ENCODE results near the gene PLEKHG2.

Gene PLEKHG2

DNA sequence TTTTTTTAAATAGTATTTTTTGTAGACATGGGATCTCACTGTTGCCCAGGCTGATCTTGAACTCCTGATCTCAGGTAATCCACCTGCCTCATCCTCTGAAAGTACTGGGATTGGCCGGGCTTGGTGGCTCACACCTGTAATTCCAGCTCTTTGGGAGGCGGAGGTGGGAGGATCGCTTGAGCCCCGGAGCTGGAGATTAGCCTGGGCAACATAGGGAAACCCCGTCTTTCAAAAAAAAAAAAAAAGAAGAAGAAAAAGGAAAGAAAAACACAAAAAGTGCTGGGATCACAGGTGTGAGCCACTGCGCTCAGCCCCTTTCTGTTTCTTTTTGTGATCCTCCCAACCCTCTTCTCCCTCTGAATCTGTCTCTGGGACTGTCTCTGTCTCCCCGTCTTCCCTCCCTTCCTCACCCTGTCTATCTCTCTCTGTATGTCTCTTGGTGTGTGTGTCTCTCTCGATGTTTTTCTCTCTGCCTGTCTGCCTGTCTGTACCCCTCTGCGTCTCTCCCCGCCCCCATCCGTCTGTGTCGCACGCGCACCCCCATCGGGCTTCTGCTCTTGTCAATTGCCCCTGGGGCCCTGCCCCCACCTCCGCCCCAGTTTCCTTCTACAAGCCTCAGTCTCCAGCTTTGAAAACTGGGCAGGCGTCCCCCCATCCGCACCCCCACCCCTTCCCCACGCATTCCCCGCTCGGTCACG lies 6.4 kb upstream of the PLEKHG2 start:
- TF ChIP-seq ZFX (IDR thresholded peaks at IDR 0.05) = no peak
- TF ChIP-seq, protein P1, sequence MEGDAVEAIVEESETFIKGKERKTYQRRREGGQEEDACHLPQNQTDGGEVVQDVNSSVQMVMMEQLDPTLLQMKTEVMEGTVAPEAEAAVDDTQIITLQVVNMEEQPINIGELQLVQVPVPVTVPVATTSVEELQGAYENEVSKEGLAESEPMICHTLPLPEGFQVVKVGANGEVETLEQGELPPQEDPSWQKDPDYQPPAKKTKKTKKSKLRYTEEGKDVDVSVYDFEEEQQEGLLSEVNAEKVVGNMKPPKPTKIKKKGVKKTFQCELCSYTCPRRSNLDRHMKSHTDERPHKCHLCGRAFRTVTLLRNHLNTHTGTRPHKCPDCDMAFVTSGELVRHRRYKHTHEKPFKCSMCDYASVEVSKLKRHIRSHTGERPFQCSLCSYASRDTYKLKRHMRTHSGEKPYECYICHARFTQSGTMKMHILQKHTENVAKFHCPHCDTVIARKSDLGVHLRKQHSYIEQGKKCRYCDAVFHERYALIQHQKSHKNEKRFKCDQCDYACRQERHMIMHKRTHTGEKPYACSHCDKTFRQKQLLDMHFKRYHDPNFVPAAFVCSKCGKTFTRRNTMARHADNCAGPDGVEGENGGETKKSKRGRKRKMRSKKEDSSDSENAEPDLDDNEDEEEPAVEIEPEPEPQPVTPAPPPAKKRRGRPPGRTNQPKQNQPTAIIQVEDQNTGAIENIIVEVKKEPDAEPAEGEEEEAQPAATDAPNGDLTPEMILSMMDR (conservative IDR thresholded peaks at IDR 0.05) = no peak
- H3K27ac ChIP-seq = peak overlapping the region; percentile 85

DNA sequence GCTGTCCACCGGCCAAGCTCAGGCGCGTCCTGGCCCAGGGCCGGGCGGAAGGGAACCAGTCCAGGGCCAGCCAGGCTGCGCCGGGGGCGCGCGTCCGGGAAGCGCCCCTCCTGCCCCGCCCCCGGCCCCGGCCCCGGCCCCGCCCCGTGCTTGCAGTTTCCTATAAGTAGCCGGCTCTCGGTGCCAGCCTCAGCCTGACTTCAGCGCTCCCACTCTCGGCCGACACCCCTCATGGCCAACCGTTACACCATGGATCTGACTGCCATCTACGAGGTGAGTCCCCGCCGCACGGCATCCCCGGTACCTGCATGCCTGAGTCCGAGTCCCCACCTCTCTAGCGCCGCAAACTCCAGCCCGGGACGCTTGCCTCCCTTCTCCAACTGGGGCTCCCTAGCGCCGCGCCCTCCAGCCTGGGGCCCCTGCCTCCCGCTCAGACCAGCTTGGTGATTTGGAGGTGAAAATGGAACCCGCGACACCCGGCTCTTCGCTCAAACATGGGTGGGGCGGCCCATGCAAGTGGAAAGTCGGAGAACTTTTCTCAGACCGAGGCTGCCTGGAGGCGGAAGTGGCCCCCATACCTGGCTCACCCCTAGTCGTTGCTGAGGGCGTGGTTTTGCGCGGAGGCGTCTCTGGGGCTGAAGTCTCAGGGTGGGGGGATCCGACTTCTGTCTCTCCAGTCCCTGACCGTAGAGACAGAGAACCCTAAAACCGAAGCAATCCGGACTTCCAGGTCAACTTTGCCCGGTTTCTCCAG lies 5.6 kb upstream of the PLEKHG2 start, which contains the start of gene ZFP36:
Gene ZFP36, plus strand, starts transcription at position 192 of the 754 bp plus-strand sequence. Its CDS starts 58 bp downstream, at position 250.
- peak within 1 kb of the TSS; percentile 85 for H3K27ac ChIP-seq
- TF ChIP-seq, protein P1 (conservative IDR thresholded peaks at IDR 0.05) = no peak
- no peak for TF ChIP-seq ZFX (IDR thresholded peaks at IDR 0.05)

DNA sequence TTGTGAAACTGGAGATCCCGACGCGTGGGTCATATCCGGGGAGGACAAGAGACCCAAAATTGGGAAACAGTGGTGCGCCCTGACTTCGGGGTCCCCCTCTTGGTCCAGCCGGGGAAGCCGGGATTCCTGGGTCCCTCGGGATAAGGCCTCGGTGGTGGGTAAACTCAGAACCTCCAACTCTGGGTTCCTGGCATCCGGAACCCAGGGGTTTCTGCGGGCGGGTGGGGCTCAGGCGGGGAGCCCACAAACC lies 5.1 kb upstream of the PLEKHG2 start:
- TF ChIP-seq, protein P1 (conservative IDR thresholded peaks at IDR 0.05) = no peak
- TF ChIP-seq ZFX (IDR thresholded peaks at IDR 0.05) = no peak

DNA sequence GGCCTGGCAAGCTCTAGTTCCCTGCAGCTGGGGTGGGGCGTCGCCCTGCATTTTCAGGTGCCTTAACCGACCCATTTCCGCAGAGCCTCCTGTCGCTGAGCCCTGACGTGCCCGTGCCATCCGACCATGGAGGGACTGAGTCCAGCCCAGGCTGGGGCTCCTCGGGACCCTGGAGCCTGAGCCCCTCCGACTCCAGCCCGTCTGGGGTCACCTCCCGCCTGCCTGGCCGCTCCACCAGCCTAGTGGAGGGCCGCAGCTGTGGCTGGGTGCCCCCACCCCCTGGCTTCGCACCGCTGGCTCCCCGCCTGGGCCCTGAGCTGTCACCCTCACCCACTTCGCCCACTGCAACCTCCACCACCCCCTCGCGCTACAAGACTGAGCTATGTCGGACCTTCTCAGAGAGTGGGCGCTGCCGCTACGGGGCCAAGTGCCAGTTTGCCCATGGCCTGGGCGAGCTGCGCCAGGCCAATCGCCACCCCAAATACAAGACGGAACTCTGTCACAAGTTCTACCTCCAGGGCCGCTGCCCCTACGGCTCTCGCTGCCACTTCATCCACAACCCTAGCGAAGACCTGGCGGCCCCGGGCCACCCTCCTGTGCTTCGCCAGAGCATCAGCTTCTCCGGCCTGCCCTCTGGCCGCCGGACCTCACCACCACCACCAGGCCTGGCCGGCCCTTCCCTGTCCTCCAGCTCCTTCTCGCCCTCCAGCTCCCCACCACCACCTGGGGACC lies 4.6 kb upstream of the PLEKHG2 start:
- TF ChIP-seq ZFX (IDR thresholded peaks at IDR 0.05) = no peak
- TF ChIP-seq, protein P1 (conservative IDR thresholded peaks at IDR 0.05) = no peak
- H3K27ac ChIP-seq = peak overlapping the region; percentile 85

More for the DNA sequence above, 5.1 kb upstream of the PLEKHG2 start:
- peak overlapping the region; percentile 85 for H3K27ac ChIP-seq

DNA sequence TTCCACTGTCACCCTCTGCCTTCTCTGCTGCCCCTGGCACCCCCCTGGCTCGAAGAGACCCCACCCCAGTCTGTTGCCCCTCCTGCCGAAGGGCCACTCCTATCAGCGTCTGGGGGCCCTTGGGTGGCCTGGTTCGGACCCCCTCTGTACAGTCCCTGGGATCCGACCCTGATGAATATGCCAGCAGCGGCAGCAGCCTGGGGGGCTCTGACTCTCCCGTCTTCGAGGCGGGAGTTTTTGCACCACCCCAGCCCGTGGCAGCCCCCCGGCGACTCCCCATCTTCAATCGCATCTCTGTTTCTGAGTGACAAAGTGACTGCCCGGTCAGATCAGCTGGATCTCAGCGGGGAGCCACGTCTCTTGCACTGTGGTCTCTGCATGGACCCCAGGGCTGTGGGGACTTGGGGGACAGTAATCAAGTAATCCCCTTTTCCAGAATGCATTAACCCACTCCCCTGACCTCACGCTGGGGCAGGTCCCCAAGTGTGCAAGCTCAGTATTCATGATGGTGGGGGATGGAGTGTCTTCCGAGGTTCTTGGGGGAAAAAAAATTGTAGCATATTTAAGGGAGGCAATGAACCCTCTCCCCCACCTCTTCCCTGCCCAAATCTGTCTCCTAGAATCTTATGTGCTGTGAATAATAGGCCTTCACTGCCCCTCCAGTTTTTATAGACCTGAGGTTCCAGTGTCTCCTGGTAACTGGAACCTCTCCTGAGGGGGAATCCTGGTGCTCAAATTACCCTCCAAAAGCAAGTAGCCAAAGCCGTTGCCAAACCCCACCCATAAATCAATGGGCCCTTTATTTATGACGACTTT lies 3.9 kb upstream of the PLEKHG2 start:
- TF ChIP-seq, protein P1 (conservative IDR thresholded peaks at IDR 0.05) = no peak
- TF ChIP-seq ZFX (IDR thresholded peaks at IDR 0.05) = no peak
- H3K27ac ChIP-seq = peak overlapping the region; percentile 85

DNA sequence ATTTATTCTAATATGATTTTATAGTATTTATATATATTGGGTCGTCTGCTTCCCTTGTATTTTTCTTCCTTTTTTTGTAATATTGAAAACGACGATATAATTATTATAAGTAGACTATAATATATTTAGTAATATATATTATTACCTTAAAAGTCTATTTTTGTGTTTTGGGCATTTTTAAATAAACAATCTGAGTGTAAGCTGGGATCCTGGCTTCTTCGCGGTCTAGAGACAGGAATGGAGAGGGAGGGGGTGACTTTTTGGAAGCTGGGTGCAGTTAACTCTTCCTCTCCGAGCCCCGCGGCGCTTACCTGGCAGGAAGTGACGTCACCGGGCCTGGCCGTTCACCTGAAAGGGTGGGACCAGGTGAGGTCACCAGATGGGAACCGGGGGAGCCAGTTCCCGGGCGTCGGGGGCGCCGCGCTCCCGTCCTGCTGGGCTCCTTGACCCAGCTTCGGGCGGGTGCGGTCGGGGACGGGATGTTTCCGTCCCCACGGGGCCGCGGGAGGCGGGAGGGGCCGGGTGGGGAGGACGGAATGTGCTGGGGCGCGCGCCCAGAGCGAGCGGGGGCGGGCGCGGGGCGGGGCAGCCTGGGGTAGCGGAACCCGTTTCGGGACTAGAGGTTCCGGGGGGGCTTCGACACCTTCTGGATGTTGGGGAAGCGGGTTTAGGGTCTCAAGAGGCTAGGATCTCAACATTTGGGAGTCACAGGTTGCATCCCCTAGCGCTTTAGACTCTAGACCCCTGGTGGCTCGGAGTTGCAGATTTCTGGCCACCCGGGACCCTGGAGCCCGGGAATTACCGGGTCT lies 3.1 kb upstream of the PLEKHG2 start:
- H3K27ac ChIP-seq = peak overlapping the region; percentile 80
- no peak for TF ChIP-seq ZFX (IDR thresholded peaks at IDR 0.05)
- TF ChIP-seq, protein P1 (conservative IDR thresholded peaks at IDR 0.05) = no peak

Data from C4-2B (cell line).